ENCODE results near the gene AP1G1. TPM values are rescaled to one million over a fixed set of nuclear protein-coding genes. Genes with fewer than 3 reads are reported as not detected.
"Not testable (repeated sequence)": the region's sequence is repeated elsewhere in the genome, so short reads cannot be mapped to it uniquely, and the experiment has no call there.

AP1G1 gene
- total RNA-seq, 1 experiment from 2014 or later = 79.2 TPM

- Histone ChIP-seq H3K27me3 (ENCODE audit: insufficient read depth, low read length) (no peaks in the 10 kb centered on the region), H4K8ac (replicated peaks; ENCODE audit: insufficient read length, low read depth, low read length) (no peak overlapping the region), H3K18ac (ENCODE audit: insufficient read length, low read depth, low read length) (no peak overlapping the region), H3K4ac (ENCODE audit: low read depth, low read length) (no peak overlapping the region), H3K27ac (ENCODE audit: insufficient read length, low read depth, low read length) (no peak overlapping the region), H3K23me2 (ENCODE audit: insufficient read length, low read depth, low read length, poor library complexity, severe bottlenecking) (no peaks in the 10 kb centered on the region), H2AFZ (ENCODE audit: low read length) (no peak overlapping the region), H3K4me2 (ENCODE audit: insufficient read depth, insufficient read length, low read length) (no peak overlapping the region), H2BK20ac (ENCODE audit: low read depth, low read length, poor library complexity, severe bottlenecking) (no peak overlapping the region), H4K5ac (ENCODE audit: insufficient read length, low read depth, low read length) (no peak overlapping the region), H2AK5ac (ENCODE audit: insufficient read length, low read length) (no peak overlapping the region), H3T11ph (ENCODE audit: low read length) (no peak overlapping the region), H4K20me1 (ENCODE audit: control insufficient read depth, insufficient read depth, insufficient read length) (no peaks in the 10 kb centered on the region), H3K79me1 (ENCODE audit: insufficient read depth, low read depth, low read length, poor library complexity, severe bottlenecking) (no peaks in the 10 kb centered on the region), H2BK120ac (ENCODE audit: low read depth, low read length, poor library complexity, severe bottlenecking) (no peak overlapping the region), H3K56ac (ENCODE audit: insufficient read length, low read depth, low read length) (no peak overlapping the region), H3K14ac (ENCODE audit: insufficient read depth, low read length) (no peak overlapping the region), H3K79me2 (ENCODE audit: insufficient read depth, low read length) (no peaks in the 10 kb centered on the region), H4K91ac (ENCODE audit: insufficient read length, low read depth, low read length) (no peak overlapping the region), H3K4me1 (ENCODE audit: insufficient read depth, low read length) (no peaks in the 10 kb centered on the region), H3K9ac (ENCODE audit: extremely low read depth, insufficient read length, low read length) (no peak overlapping the region), H2BK5ac (ENCODE audit: insufficient read length, low read length) (no peak overlapping the region), H3K23ac (ENCODE audit: insufficient read length, low read depth, low read length) (no peak overlapping the region), H2BK12ac (ENCODE audit: insufficient read length, low read depth, low read length) (no peak overlapping the region), H3K9me3 (ENCODE audit: control insufficient read depth, low read depth, low read length) (no peaks in the 10 kb centered on the region), H2BK15ac (ENCODE audit: low read depth, low read length) (no peak overlapping the region)
- H3K9me3 Mint-ChIP-seq = no peaks in the 10 kb centered on the region
- peaks cover 13 to 71% (median 47%) of the 10 kb centered on the region in 3 experiments; a peak in 6 of 7 replicates for H3K36me3 Mint-ChIP-seq (ENCODE audit: insufficient read depth in 1 of 3, low read depth in 3 of 3)
- H3K27ac Mint-ChIP-seq = no peak overlapping the region
- no peaks in the 10 kb centered on the region for H3K4me1 Mint-ChIP-seq
- no peak overlapping the region for H3K4me3 Mint-ChIP-seq
- WGBS (ENCODE audit: extremely low coverage, insufficient read length, low lambda C conversion rate) = no CpG with 5 or more reads among the region's 3 CpGs
- H3K27me3 Mint-ChIP-seq (ENCODE audit: low read depth) = no peaks in the 10 kb centered on the region
- no peak for TF ChIP-seq CTCF (conservative IDR thresholded peaks at IDR 0.05)
- DNase-seq = no peak
Measured at GRCh38 chr16:71687861-71688260, 120.8 kb downstream of the AP1G1 start.

GRCh38 chr16:71684280-71684679 is 124.4 kb downstream of the AP1G1 start:
- not testable (repeated sequence) for H3K9me3 Mint-ChIP-seq; H3K27me3 ChIP-seq (ENCODE audit: insufficient read depth, low read length); H3K23ac ChIP-seq (ENCODE audit: insufficient read length, low read depth, low read length); H3K27ac Mint-ChIP-seq; H2BK20ac ChIP-seq (ENCODE audit: low read depth, low read length, poor library complexity, severe bottlenecking); H3K9ac ChIP-seq (ENCODE audit: extremely low read depth, insufficient read length, low read length); H4K91ac ChIP-seq (ENCODE audit: insufficient read length, low read depth, low read length); H4K5ac ChIP-seq (ENCODE audit: insufficient read length, low read depth, low read length); H3K4me3 Mint-ChIP-seq; H3K56ac ChIP-seq (ENCODE audit: insufficient read length, low read depth, low read length); H3K4me1 Mint-ChIP-seq; H3K4ac ChIP-seq (ENCODE audit: low read depth, low read length); H3K27ac ChIP-seq (ENCODE audit: insufficient read length, low read depth, low read length); H3K27me3 Mint-ChIP-seq (ENCODE audit: low read depth); H2AK5ac ChIP-seq (ENCODE audit: insufficient read length, low read length); H2BK12ac ChIP-seq (ENCODE audit: insufficient read length, low read depth, low read length); H3K79me1 ChIP-seq (ENCODE audit: insufficient read depth, low read depth, low read length, poor library complexity, severe bottlenecking); H3K14ac ChIP-seq (ENCODE audit: insufficient read depth, low read length); H2BK5ac ChIP-seq (ENCODE audit: insufficient read length, low read length); H3K79me2 ChIP-seq (ENCODE audit: insufficient read depth, low read length); H4K8ac ChIP-seq (replicated peaks; ENCODE audit: insufficient read length, low read depth, low read length); H3K4me2 ChIP-seq (ENCODE audit: insufficient read depth, insufficient read length, low read length); H4K20me1 ChIP-seq (ENCODE audit: control insufficient read depth, insufficient read depth, insufficient read length); H3T11ph ChIP-seq (ENCODE audit: low read length); H3K4me1 ChIP-seq (ENCODE audit: insufficient read depth, low read length); H2BK15ac ChIP-seq (ENCODE audit: low read depth, low read length); DNase-seq; H3K9me3 ChIP-seq (ENCODE audit: control insufficient read depth, low read depth, low read length); H2BK120ac ChIP-seq (ENCODE audit: low read depth, low read length, poor library complexity, severe bottlenecking); H3K18ac ChIP-seq (ENCODE audit: insufficient read length, low read depth, low read length); H3K23me2 ChIP-seq (ENCODE audit: insufficient read length, low read depth, low read length, poor library complexity, severe bottlenecking); H2AFZ ChIP-seq (ENCODE audit: low read length)
- no CpG with 5 or more reads among the region's 12 CpGs for WGBS (ENCODE audit: extremely low coverage, insufficient read length, low lambda C conversion rate)
- peaks cover 16 to 81% (median 53%) of the 10 kb centered on the region in 3 experiments for H3K36me3 Mint-ChIP-seq (ENCODE audit: insufficient read depth in 1 of 3, low read depth in 3 of 3)

All from H9 (cell line).